ENCODE results near the gene SP110.

The SP110 gene

DNA sequence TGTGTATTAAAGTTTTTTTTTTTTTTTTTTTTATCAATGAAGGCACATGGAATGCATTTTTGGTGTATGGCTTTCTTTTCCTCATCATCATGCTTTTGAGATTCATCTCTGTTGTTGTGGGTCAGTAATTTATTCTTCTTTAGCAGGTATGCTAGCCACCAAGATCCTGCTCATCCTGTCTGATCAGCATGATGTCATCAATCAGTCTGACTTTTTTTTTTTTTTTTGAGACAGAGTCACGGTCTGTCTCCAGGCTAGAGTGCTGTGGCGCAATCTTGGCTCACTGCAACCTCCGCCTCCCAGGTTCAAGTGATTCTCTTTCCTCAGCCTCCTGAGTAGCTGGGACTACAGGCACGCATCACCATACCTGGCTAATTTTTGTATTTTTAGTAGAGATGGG is 3.0 kb upstream of the SP110 start:
- peak; percentile 15 for DNase-seq

DNA sequence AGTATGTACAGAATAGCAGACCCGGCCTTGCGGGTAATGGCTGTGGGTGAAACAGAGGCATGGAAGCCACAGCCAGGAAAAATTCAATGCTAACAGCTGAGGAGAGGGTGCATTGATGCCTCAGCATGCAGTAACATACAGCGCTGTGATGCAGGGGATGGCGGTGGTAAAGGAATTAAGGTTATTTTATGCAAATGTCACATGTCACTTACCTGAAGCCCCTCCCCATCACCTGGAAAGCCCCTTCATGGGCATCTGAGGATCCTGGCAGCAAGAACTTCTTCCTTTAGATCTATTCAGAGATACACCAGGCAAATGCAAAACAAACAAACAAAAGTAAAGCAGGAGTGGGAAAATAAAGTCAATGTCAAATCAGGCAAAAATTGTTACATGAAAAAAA is 1.7 kb upstream of the SP110 start:
- no peak for DNase-seq

DNA sequence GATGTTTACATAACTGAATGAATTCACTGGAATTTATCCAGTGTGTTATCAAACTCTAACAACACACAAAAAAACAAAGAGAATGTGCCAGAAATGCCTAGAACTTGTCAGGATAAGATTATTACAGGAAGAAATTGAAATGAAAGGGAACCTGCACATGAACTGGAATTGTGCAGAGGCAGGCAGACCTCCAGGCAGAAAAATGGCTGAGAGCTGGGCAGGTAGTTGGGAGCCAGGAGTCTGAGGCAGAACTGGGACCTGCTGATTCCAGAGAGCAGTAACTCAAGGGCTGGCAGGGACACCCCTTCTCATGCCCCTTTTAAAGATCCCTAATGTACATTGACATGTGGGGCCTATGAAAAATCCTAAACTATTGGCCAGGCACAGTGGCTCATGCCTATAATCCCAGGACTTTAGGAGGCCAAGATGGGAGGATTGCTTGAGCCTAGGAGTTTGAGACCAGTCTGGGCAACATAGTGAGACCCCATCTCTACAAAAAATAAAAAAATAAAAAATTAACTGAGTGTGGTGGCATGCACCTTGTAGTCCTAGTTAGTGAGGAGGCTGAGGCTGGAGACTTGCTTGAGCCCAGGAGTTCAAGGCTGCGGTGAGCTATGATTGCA is 674 bp upstream of the SP110 start:
- DNase-seq, result no peak

DNA sequence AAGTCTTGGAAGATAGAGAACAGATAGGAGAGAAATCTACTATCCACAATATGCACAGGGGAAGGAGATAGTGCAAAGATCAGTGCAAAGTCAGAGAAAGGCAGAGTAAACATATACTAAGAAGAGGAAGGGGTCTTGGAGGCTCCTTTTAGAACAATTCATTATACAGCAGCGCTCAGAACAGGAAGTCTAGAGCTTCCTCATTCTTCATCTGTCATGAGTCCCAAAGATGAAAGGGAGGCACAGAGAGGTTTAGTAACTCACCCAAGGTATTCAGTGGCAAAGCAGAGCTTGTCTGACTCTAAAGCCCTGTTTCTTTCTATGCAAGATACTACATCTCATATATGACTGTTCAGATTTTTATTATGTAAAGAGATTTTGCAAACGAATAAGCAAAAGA is 1.4 kb downstream of the SP110 start:
- peak; percentile 79 for DNase-seq

DNA sequence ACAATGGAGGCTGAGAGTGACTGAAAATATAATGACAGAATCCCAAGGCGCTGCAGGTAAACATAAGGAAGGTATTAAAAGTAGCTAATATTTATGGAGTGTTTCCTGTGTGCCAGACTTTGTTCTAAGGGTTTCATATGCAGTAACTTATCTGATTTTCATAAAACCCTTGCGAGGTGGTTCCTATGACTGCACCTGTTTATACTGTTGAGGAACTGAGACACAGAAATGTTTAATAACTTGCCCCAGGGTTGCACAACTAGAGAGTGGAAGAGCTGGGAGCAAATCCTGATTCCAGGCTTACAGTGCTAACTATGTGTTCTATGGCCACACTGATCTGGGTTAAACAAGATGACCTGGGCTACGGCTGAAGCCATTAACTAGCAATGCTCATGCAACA is 2.4 kb downstream of the SP110 start:
- DNase-seq, result no peak

DNA sequence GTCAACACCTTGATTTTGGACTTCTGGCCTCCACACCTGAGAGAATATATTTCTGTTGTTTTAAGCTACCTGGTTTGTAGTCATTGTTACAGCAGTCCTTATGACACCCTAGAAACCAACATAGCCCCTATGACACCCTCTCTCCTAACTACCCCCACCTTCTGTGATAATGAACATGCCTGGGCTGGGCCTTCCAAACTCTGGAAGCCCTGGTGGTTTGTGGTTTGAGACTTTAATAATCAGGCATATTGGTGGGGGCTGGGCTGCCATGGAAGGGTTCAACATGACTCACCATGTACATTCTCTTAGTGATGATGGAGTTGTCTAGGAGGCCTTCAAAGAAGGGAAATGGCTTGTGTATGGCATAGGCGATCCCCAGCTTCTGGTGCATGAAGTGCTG is 3.3 kb downstream of the SP110 start:
- DNase-seq, result peak; percentile 34

DNA sequence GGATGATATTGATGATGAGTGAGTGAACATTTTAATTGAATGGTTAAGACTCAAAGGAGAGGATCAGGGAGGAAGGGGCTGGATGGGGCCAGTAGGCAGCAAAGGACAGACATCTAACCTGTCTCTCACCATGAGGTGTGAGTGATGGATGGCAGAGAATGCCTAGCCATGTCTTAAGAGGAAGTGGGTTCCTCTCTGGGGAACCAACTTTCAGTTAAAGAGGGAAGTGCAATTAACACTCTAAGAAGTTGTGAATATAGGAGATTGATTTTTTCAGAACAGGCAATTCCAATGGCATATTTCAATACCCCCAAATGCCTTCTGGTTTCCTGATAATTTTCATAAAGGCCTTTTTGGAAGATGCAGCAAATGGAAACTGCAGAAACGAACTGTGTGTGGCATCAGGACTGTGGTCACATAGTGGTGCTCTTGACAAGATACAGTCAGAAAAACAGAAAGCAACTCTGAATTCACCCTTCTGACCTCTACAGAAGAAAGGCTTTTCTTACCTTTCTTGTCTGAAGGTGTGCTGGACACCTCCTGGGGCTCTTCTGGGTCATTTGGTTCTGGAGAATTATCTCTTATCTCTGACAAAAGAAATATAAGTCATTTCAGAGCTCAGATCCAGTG is 10.2 kb downstream of the SP110 start:
- DNase-seq, result peak; percentile 87

DNA sequence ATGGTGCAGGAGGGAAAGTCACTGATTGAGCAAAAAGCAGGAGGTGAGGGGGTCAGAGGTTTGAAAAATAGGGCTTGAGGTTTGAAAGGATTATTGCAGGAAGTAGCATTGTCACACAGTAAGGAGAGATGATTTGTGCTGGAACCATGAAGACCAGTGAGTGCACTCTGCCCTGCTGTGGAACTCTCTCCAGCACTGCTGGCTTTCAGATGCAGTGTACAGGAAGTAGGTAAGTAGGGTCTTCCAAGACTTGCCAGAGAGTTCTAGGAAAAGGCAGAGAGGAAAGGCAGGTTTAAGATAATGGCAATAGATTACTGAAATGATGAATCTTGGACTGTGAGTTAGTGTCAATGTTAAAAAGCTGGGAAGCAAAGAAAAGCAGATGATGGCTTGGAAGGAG is 11.2 kb downstream of the SP110 start:
- DNase-seq, result peak; percentile 32

DNA sequence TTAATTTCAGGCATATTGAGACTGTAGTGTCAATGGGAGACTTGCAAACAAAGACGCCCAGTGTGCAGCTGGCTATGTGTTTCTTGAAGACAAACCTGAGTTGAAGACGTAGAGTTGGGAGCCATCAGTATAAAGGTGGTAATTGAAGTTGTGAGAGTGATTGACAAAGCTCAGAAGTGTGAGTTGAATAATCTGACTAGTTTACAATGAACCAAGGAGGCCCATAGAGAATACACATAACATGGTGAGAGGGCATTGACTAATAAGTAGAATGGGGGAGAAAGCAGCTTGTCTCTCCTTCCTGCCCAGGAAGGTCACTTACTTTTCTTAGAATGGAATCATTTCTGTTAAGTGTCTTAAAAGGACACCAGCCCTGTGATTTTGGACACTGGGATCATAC is 14.1 kb downstream of the SP110 start:
- DNase-seq, result no peak

DNA sequence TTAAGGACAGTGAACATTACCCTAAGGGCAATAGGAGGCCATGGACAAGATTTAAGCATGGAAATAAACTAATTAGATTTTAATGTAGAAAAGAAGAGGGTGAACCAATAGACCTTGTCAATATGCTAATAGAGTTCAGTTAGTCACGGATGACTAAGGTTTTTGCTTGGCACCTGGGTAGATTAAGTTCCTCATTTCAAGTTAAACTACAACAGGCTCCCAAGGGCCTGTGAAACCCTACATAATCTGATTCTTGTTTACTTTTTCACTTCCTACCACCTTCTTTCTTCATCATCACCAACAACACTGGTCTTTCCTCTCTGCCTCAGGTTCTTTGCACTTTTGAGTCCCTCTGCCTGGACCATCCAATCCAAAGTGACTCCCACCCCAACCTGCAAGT is 14.8 kb downstream of the SP110 start:
- peak; percentile 37 for DNase-seq

DNA sequence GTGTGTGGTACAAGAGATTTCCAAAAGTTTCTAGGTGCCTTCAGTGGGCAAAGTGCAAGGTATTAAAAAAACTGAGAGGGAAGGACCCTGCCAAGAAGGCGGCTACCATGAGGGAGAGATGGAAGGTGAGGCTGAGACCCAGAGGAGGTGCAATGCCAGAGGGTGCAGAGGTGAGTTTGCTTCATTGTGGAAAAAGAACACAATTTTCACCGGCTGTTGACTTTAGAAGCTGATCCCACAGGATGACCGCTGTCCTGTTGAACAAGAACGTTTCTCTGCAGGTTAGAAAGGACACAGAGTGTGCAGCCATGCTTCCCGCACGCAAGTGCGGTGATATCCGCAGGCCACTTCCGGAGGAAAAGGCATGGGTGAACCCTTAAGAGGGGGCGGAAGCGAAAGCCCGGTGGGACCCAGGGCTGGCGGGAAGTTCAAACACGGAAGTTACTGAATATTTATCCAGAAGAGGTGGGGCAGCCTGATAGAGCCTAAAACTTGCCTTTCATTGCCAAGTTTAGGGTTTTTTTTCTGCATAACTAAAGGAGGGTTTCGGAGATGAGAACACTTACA is 16.6 kb downstream of the SP110 start:
- peak; percentile 60 for DNase-seq

DNA sequence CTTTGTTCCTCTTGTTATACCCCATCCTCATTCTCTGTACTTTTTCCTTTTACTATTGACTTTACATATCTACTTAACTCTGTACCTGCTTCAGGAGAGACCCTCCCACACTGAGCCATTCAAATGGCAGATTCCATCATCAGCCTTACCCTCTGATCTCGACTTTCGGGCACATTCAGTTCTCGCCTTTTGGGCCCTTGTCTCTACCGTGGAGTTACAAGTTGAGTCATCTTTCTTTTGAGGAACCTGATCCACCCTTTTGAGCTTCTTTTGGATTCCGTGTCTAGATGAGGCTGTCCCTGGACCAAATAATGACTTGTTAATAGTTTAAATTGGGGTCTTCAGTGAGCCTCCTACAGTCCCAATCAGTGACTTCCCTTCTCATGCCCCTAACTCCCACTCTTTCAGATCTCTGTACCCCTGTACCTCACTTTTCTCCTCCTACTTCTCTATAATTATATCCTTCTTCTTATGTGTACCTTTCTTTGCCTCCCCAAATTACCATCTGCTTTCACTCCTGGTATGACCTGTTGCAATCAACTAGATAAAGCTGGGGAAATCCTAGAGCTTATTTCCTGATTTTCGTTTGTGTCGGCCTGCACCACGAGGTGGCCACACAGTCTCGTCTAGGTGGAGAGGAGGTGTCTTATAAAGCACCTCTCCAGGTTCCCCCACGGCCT is 17.2 kb downstream of the SP110 start:
- DNase-seq, result no peak

DNA sequence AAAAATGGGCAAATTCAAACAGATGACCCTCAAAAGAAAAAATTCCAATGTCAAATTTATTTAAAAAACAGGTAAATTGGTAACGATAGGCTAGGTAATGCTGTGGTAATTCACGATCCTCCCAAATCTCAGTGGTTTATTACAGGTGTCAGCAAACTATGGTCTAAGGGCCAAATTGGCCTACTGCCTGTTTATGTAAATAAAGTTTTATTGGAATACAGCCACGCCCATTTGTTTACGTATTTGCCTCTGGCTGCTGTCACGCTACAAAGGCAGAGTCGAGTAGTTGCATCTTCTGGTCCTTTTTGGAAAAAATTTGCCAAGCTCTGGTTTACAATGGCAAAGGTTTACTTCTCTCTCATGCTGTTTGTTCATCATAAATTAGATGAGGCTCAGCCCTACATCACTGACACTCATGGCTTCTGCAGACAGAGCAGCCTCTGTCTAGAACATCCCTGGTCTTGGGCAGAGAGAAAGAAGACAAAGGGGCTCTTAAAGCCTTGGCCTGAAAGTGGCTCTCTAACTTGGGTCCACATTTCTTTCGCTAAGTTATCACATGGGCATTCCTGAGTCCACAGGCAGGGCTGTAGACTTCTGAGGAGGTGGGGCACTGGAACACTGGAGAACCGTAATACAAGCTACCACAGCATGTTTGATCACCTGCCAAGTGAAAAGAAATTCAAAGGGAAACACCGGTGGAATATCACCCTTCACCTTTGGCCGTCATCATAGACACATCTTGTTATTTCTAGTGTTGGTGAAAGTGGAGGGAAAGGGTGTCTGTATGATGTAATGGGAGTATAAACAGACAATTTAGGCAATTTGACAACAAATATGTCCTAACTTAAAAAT is 34.8 kb downstream of the SP110 start:
- no peak for DNase-seq

DNA sequence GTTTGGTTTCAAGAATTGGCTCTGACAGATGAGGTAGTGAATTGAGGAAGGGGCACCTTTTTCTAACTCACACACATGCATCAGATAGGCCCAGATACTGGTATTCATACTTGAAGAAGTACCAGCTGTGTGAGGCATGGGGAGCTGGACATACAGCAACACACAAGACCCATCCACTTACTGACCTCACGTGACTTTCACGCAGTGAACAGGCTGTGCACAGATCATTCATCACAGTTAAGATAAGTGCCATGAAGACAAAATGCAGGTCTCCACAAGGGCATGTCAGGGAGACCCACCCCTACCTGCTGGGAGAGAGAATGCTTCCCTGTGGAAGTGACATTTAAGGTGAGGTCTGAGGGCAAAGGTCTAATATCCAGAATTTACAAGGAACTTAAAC is 38.6 kb downstream of the SP110 start:
- no peak for DNase-seq

DNA sequence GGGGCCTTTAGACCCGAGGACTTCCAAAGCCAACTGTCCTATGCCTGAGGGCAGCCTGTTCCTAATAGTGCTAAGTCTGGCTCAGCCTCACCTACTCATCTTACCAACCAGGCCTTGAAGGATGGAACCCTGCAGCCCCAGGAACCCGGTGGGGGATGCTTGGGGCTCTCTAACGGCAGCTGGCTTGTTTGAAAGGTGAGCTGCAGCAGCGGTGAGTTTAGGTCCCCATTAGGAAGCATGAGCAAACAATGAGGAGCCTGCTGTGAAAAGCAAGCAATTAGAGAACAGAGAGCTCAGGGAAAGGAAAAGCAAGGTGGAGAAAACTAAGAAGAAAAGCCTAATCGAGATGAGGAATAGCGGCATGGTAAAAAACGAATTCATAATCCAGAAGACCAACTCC is 39.9 kb downstream of the SP110 start:
- no peak for DNase-seq

DNA sequence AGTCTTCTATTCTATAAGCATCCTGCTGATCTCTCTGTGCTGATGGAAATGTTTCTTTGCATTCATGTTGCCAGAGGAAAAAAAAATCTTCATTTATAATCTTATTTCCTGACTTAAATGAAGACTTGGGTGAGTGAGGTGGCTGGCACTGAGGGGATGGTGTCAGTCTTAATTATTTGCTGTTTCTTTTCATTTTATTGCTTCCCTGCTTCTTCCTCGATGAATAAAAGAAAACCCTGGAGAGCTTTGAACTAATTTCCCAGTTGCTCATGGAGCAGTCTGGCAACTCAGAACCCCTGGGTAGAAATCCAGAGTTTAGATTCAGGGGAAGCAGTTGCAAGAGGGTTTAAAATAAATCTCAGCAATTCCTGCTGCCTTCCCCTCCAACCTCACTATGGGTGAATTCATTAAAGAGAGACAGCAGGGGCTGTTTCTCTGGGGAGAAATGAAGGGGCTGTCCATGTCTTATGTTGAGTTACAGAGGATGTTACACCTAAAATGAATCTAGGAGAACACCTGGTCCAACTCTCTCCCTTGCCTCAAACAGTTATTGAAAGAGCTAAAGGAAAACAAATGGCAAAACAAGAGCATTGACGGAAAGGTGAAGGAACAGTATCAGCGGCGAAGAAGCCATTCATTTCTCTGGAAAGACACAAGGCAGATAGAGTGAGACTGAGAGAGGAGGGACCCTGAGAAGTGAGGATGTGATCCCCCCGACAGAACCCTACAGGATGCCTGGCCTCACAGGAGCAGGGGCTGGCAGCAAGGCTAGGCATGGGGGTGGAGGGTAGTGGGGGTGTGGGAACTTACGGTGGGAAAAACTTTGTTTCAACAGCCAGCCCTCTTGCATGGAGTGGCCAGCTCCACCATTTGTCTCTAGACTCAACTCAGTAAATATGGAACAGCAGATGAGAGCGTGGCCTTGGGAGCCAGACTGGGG is 41.0 kb downstream of the SP110 start:
- DNase-seq, result no peak

DNA sequence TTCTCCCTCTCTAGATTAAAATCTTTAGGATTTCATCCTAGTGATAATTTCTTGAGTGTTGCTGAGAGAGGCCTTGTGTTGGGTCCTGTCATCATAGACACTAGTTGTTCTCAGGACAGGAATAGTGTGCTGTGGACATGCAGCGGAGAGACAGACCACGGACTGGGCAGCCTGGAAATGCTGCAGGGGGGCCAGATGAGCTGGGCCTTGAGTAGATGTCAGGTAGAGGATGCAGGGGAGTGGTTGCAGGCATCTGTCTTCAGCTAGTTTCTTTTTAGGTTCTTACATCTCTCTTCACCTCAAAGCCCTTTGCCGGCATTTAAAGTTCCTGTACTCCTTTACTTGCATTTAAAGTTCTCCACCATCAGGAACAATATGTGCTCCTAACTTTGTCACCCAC is 42.8 kb downstream of the SP110 start:
- DNase-seq, result no peak

DNA sequence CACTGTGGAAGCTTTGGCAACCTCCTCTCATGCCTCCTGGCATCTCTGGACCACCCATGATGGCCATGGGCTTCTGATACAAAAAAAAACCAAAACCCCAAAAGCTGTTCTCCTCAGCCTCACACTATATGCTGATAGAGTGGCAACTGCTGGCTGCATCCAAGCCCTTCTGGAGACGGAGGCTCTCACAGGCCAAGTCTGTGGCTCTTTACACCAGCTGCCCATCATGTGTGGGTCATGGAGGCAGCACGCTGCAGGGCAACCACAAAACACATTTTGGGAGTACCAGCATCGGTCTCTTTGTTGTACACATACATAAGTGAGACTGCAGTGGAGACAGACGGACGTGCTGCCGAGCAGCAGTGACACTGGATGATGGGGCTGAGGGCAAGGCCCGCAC is 45.3 kb downstream of the SP110 start:
- no peak for DNase-seq

DNA sequence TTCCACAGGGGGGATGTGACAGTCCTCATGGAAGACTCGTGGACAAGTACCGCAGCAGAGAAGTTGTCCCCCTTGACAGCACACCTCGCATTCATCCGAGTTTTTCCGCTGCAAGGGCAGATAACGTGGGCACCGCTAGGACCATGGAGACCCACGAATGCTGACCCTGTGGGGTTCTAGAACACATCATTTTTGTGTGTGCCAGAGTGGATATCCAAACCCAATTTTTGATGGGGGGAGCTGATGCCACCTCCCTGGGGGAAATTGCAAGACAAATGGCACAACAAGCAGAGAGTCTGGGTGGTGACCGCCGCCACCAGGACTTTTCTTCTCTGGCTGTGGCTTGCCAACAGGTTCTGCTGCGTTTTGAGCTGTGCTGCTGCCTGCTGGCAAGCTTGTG is 46.9 kb downstream of the SP110 start:
- no peak for DNase-seq

DNA sequence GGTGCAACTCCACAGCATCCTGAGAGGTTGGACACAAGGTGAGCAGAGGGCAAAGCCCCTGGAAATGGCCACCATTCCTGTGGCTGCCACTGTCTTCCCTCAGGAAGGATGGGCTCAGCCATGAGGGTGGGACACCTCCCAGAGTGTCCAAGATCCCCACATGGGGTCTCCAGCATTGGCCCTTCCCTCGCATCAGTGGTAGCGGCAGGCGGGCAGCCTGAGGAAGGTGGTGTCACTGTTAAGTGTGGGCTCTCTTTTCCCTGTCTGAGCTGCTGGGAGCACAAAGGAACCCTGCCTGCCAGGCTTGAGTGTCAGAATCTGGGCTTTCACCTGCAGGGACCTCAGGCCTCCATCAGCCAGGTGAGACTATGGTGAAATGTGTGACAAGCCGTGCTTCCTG is 47.6 kb downstream of the SP110 start:
- DNase-seq, result no peak

DNA sequence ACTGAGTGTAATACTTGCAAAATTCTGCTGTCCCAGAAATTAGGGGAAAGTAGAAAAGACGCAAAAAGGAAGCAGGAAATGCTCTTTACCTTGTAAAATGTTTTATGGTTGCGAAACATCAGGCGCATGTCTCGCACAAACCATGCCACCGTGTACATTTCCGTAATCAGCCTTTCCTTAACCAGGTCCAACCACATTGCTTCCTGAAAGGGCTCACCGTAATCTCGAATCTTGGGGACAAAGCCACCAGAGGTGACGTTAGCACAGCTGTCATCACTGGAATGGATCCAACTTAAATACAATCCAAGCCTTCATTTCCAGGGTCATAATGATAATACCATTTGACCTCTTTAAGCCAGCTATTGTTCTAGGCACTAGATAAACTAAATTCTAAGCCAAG is 49.3 kb downstream of the SP110 start:
- DNase-seq, result peak; percentile 46

DNA sequence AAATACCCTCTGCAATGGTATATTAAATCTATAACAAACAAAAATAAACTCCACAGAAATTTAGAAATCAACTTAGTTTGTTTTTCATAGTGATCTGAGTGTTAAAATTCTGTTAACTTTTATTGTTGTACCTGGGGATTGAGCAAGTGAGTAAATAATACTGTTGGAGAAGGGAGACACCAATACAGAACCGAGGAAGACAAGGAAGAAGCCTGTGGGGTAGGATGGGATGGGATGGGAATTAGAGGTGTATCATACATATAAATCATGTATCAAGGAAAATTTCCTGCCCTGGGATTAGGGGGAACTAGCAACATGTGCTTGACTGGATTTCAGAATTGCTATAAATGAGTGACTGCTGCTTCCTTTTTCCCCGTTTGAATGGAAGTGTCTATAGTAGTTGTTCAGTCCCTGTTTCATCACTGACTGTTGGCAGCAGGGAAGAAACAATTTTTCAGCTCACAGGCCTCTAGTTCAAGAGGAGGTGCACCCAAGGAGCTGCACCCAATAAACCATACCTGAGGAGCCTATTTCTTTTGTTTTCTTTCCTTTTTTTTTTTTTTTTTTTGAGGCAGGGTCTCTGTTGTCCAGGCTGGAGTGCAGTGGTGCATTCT is 53.1 kb downstream of the SP110 start:
- no peak for DNase-seq

Data from MV-4-11 (cell line).